HPDE6-E6E7 (cell line): Measurements from ENCODE around the gene KIAA0513.

Source experiments
- DNase-seq: peaks from one replicate; pipeline ENCODE4 v3.0.0; 2011; ENCODE audit warnings: missing footprints; ENCODE audit errors: extremely low spot score

KIAA0513 gene

GRCh38 chr16:85004587-85005205 is 22.9 kb upstream of the KIAA0513 start:
- DNase-seq: peak; percentile 82

DNA sequence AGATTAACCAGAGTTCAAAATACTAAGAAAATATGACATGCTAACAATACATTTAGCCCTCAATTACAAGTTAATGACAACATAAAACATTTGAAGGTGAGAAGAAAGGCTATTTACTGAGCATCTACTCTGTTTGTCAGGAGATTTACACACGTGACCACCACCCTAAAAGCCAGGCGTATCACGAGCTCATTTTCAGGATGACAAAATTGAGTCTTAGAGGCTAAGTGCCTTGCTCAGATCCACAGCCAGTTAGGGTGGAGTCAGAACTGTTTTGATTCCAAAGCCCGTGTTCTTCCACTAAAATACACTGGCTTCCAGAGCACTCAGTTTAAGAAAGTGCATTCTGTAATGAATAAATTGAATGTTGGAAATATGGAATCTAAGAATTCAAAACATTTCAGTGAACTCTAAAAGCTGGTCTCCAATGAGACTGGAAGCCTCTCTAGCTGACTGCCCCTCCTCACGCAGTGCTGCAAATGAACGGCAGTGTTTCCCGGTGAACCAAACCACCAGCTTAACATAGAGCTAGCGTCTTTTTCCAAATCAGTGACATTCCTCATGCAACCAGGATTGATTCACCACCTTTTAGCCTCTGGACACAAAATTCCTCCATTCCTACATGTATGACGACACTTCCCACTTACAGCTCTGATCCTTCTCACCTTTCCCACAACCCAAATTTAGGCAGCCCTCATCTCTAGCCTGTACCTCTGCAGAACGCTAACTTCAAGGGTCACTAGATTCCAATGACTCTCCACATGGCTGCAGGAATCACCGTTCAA is 22.1 kb upstream of the KIAA0513 start:
- DNase-seq: no peak

- DNase-seq: no peak
Measured at GRCh38 chr16:85006639-85007038, 21.0 kb upstream of the KIAA0513 start.

GRCh38 chr16:85007496-85008214 is 19.9 kb upstream of the KIAA0513 start:
- no peak for DNase-seq

DNA sequence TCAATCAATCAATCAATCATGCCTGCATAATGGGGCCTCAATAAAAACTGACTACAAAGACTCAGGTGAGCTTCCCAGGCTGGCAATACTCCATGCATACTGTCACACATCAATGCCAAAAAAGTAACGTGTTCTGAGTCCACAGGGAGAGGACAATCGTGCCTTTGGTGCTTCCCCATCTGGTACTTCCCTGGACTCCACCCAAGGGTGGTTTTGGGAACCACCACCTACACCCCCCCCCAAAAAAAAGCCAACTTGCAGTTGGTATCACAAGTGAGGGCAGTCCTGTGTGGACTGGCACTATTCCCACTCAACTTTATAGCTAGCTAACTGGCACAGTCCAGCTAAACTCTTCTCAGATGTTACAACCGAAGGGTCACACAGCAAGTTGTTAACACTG is 19.3 kb upstream of the KIAA0513 start:
- DNase-seq: no peak

- no peak for DNase-seq
Measured at GRCh38 chr16:85010446-85010930, 17.1 kb upstream of the KIAA0513 start.

- peak; percentile 83 for DNase-seq
Measured at GRCh38 chr16:85010931-85011845, 16.4 kb upstream of the KIAA0513 start, which contains the start of gene ZDHHC7. ZDHHC7 (minus strand) TSS chr16:85011535; CDS start chr16:84990618, 20,917 bp downstream.

DNA sequence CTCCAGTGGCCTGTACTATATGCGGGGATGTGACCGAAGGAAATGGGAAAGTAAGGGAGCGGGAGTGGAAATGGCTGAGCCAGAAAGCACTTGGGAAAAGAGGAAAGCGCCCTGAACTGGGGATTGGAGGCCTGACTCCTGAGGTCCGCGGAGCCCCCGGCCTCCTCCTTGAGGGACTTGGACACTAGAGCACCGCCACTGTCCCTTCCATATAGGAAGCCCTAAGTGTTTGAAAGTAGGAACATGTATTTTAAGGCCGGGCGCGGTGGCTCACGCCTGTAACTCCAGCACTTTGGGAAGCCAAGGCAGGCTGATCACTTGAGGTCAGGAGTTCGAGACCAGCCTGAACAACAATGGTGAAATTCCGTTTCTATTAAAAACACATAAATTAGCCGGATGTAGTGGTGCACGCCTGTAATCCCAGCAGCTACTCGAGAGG is 15.7 kb upstream of the KIAA0513 start:
- no peak for DNase-seq

DNA sequence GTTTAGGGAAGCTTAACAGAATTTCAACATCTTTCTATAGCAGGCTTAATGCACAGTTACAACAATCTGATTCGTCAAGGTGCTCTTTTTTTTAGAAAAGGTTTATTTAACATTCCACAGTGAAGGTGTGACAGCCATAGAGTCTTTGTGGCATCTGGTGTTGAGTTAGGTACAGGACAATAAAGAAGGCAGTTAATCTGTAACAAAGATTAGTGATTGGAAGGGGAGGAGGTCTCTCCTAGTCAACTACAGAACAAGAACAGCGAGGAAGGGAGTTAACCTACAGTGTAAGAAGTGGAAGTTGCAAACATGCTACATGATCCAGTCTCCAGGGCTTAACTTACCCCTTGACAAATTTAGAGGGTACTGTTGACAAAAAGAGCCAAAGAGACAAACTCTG is 13.3 kb upstream of the KIAA0513 start:
- no peak for DNase-seq

DNA sequence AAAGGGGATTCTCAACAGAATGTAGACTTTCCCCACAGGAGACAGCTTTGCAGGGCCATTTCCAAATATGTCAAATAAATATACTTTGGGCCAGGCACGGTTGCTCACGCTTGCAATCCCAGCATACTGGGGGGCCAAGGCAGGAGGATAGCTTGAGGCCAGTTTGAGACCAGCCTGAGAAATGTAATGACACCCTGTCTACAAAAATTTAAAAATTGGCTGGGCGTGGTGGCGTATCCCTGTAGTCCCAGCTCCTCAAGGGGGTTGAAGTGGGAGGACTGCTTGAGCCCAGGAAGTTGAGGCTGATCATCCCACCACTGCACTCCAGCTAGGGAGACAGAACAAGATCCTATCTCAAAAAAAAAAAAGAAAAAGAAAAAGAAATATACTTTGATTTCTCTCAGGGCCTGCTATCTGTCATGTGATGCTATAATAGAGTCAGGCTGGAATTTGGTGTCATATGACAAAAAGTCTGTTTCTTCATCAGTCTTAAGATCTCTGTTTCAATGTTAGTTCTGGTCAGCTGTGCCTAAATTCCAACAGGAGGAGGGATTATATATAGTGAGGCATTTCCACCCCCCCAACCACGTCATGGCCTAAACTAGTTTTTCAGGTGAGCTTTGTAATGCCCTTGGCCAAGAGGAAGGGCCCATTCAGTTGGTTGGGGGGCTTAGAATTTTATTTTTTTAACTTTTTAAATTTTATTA is 12.0 kb upstream of the KIAA0513 start:
- no peak for DNase-seq

GRCh38 chr16:85017151-85017550 is 10.4 kb upstream of the KIAA0513 start:
- no peak for DNase-seq

GRCh38 chr16:85017633-85018032 is 10.0 kb upstream of the KIAA0513 start:
- no peak for DNase-seq

DNA sequence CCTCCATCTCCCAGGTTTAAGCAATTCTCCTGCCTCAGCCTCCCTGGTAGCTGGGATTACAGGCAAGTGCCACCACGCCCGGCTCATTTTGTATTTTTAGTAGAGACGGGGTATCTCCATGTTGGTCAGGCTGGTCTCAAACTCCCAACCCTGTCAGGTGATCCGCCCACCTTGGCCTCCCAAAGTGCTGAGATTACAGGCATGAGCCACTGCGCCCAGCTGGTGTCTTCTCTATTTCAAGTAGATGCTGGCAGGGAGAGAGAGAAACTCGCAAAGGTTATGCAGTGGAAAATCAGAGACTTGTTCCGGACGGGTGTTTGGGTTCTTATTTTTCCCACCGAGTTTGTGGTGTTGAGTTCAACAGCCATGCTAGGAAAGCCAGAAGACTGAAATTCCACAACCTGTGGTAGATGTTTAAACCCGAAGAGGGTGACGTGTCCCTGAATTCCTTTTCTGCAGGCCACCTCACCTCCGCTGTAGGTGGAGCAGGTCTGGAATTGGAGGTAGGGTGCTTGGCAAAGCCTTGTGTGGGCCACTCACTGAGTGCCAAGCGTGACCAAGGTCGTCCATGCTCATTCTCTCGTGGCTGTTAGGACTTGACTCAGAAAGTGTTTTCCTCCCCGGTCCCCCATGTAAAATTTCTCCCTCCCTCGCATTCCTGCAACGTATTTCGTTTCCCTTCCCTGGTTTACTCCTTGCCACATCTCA is 8.9 kb upstream of the KIAA0513 start:
- DNase-seq: no peak

DNA sequence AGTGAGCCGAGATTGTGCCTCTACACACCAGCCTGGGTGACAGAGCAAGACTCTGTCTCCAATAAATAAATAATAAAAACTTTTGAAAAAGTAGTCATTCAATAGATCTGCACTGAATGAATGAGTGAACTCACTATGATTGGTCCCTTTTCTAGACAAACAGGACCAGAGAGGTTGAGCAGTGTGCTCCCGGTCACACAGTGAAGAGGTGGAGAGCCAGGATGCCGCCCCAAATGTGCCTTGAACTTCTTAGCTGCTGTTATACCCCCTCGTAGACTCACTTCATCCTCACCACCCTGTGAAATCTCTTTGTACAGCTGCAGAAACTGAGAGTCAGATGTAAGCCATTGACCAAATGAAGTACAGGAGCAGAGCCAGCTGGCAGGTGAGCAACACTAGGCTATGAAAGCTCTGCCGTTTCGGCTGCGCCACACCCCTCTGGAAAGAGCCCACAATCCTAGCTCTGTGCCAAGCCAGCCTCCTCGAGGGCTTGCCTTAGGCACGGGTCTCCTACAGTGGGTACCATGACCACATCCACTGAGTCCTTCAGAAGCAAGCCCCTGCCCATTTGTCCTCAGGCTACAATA is 7.8 kb upstream of the KIAA0513 start:
- DNase-seq: no peak

- no peak for DNase-seq
Measured at GRCh38 chr16:85025781-85026653, 1.6 kb upstream of the KIAA0513 start.

GRCh38 chr16:85026703-85027102 is 892 bp upstream of the KIAA0513 start:
- no peak for DNase-seq

DNA sequence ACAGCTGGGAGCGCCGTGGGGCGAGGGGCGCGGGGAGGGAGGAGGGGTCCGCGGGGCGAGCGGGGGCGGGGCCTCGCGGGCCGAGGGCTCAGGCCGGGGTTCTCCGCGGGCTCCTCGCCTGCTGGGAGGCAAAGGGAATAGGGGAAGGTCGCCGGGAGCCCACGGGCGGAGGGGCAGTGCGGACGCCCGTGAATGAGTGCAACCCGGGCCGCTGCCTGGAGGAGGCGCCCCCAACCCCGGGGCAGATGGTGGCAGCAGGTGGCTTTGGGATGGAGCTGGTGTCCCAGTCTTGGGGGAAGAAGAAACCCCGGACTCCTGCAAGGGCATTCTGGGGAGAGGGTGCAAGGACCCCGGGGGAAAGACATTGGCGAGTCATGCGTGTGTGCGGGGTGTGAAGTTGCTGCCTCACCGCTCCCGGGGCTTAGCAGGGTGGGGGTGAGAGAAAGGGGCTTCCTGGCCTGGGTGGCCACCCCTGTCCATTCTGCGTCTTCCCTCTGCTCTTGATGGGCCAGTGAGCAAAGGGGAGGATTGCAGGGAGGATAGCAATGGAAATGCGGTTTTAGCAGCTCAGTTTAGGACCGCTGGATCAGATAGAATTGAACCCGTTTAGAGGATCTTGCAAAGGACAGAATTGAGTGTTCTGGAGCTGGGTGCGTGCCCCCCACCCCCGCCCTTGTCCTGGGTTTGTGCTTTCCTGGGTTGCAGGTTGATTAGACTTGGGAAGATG is 526 bp downstream of the KIAA0513 start:
- DNase-seq: no peak
